ENCODE results near the gene ALDH1A1.

GRCh38 chr9:72896439-72896838 is 56.4 kb downstream of the ALDH1A1 start:
- TF ChIP-seq CTCF (IDR thresholded peaks at IDR 0.05) (no peak), POLR2A (IDR thresholded peaks at IDR 0.05) (no peak)

Data from Peyer's patch (tissue), 4 donors.